Karpas-422 (cell line): ENCODE data around the gene COL24A1. TPM values are rescaled to one million over a fixed set of nuclear protein-coding genes. Genes with fewer than 3 reads are reported as not detected.
A peak's percentile ranks its signal among the peaks of the same experiment; 100 is the strongest.
"Not testable (repeated sequence)": the region's sequence is repeated elsewhere in the genome, so short reads cannot be mapped to it uniquely, and the experiment has no call there.

Experiments
- DNase-seq: peaks from one replicate; pipeline ENCODE4 v3.0.0-alpha.2; 2015
- H2AFZ ChIP-seq: fragments of 200-600 bp; sonication (generic); 2 replicates; pipeline ENCODE4 v1.6.1; 2014; ENCODE audit warnings: antibody characterized with exemption, low read length, mixed read lengths
- H3K27ac ChIP-seq: fragments of 200-600 bp; sonication (generic); 2 replicates; pipeline ENCODE4 v1.5.1; 2014; ENCODE audit warnings: mild to moderate bottlenecking, low read length, moderate library complexity
- H3K27me3 ChIP-seq: fragments of 200-600 bp; sonication (generic); 2 replicates; pipeline ENCODE4 v1.6.1; 2014; ENCODE audit warnings: low read length, mixed read lengths
- H3K36me3 ChIP-seq: fragments of 200-600 bp; sonication (generic); 2 replicates; pipeline ENCODE4 v1.6.1; 2014; ENCODE audit warnings: low read length, mixed read lengths; ENCODE audit not compliant: insufficient read depth
- H3K4me1 ChIP-seq: fragments of 200-600 bp; sonication (generic); 2 replicates; pipeline ENCODE4 v1.6.1; 2014; ENCODE audit warnings: mild to moderate bottlenecking, low read length, mixed read lengths
- H3K4me2 ChIP-seq: fragments of 200-600 bp; sonication (generic); 2 replicates; pipeline ENCODE4 v1.6.1; 2014; ENCODE audit warnings: low read length, low read depth, mild to moderate bottlenecking; ENCODE audit not compliant: poor library complexity, severe bottlenecking
- H3K4me3 ChIP-seq: fragments of 200-600 bp; sonication (generic); 2 replicates; pipeline ENCODE4 v1.5.1; 2014; ENCODE audit warnings: mild to moderate bottlenecking, antibody characterized with exemption, low read length, mixed read lengths
- H3K79me2 ChIP-seq: fragments of 200-600 bp; sonication (generic); 2 replicates; pipeline ENCODE4 v1.6.1; 2014; ENCODE audit warnings: mild to moderate bottlenecking, low read length, mixed read lengths
- H3K9ac ChIP-seq: fragments of 200-600 bp; sonication (generic); 2 replicates; pipeline ENCODE4 v1.6.0; 2014; ENCODE audit warnings: low read length
- H3K9me2 ChIP-seq: fragments of 200-600 bp; sonication (generic), shearing (Covaris generic); replicated peaks from 2 replicates; pipeline ENCODE4 v1.6.0; 2014; ENCODE audit warnings: mild to moderate bottlenecking, low read length, moderate library complexity; ENCODE audit not compliant: insufficient read depth
- H3K9me3 ChIP-seq: fragments of 300-700, 200-600 bp; sonication (generic); 2 replicates; pipeline ENCODE4 v1.6.1; 2014; ENCODE audit warnings: low read length, mixed read lengths
- H4K20me1 ChIP-seq: fragments of 200-600 bp; sonication (generic); 2 replicates; pipeline ENCODE4 v1.6.1; 2014; ENCODE audit warnings: mild to moderate bottlenecking, antibody characterized with exemption, low read length, low read depth; ENCODE audit not compliant: insufficient read depth
- total RNA-seq: library from RNA; depleted of rRNA; stranded (reverse); fragments of >200 nt; shearing (Covaris generic); gene quantifications from 2 replicates; pipeline ENCODE4 v1.2.3, GENCODE V29; 2014; ENCODE audit warnings: low replicate concordance

Gene COL24A1
- total RNA-seq, 1 experiment from 2014 or later = not detected

GRCh38 chr1:86114236-86114635 is 42.3 kb downstream of the COL24A1 start:
- Histone ChIP-seq H3K9me3 (no peaks in the 10 kb centered on the region), H3K27me3 (no peaks in the 10 kb centered on the region), H3K4me1 (no peaks in the 10 kb centered on the region), H3K4me2 (no peak overlapping the region), H3K9ac (no peak overlapping the region), H3K36me3 (no peaks in the 10 kb centered on the region), H4K20me1 (no peaks in the 10 kb centered on the region), H3K9me2 (no peaks in the 10 kb centered on the region; the same call in 1 of the 2 replicates), H3K79me2 (no peaks in the 10 kb centered on the region), H2AFZ (no peak overlapping the region), H3K27ac (no peak overlapping the region), H3K4me3 (no peak overlapping the region)
- no peak for DNase-seq

- not testable (repeated sequence) for H2AFZ ChIP-seq, DNase-seq
Measured at GRCh38 chr1:86111590-86111989, 45.0 kb downstream of the COL24A1 start.

GRCh38 chr1:86110451-86111129 is 46.0 kb downstream of the COL24A1 start:
- Histone ChIP-seq H3K4me2 (no peak overlapping the region), H3K4me3 (no peak overlapping the region), H3K9me3 (no peaks in the 10 kb centered on the region), H2AFZ (no peak overlapping the region), H3K79me2 (no peaks in the 10 kb centered on the region), H3K4me1 (no peaks in the 10 kb centered on the region), H3K9ac (no peak overlapping the region), H3K9me2 (no peaks in the 10 kb centered on the region; the same call in 1 of the 2 replicates), H3K27me3 (no peaks in the 10 kb centered on the region), H3K36me3 (no peaks in the 10 kb centered on the region), H3K27ac (no peak overlapping the region), H4K20me1 (no peaks in the 10 kb centered on the region)
- no peak for DNase-seq

More at GRCh38 chr1:86111590-86111989, 45.0 kb downstream of the COL24A1 start:
- not testable (repeated sequence) for H4K20me1 ChIP-seq, H3K79me2 ChIP-seq, H3K9ac ChIP-seq, H3K27ac ChIP-seq, H3K36me3 ChIP-seq, H3K4me2 ChIP-seq, H3K4me1 ChIP-seq, H3K9me3 ChIP-seq, H3K9me2 ChIP-seq, H3K4me3 ChIP-seq, H3K27me3 ChIP-seq

GRCh38 chr1:86105533-86105866 is 51.1 kb downstream of the COL24A1 start:
- H3K9me2 ChIP-seq = no peaks in the 10 kb centered on the region; the same call in 1 of the 2 replicates
- no peak overlapping the region for H3K4me2 ChIP-seq
- H3K4me3 ChIP-seq = no peak overlapping the region
- H3K27ac ChIP-seq = no peak overlapping the region
- DNase-seq = no peak
- H3K27me3 ChIP-seq = no peaks in the 10 kb centered on the region
- H3K9me3 ChIP-seq = no peaks in the 10 kb centered on the region
- H3K79me2 ChIP-seq = no peaks in the 10 kb centered on the region
- no peak overlapping the region for H2AFZ ChIP-seq
- H3K36me3 ChIP-seq = no peaks in the 10 kb centered on the region
- no peaks in the 10 kb centered on the region for H3K4me1 ChIP-seq
- H4K20me1 ChIP-seq = no peaks in the 10 kb centered on the region
- no peak overlapping the region for H3K9ac ChIP-seq

- H3K27ac ChIP-seq = no peak overlapping the region
- no peaks in the 10 kb centered on the region for H4K20me1 ChIP-seq
- no peaks in the 10 kb centered on the region; the same call in 1 of the 2 replicates for H3K9me2 ChIP-seq
- no peak for DNase-seq
- no peak overlapping the region for H3K4me2 ChIP-seq
- no peaks in the 10 kb centered on the region for H3K9me3 ChIP-seq
- H3K4me3 ChIP-seq = no peak overlapping the region
- H2AFZ ChIP-seq = no peak overlapping the region
- no peak overlapping the region for H3K9ac ChIP-seq
- no peaks in the 10 kb centered on the region for H3K36me3 ChIP-seq
- no peaks in the 10 kb centered on the region for H3K79me2 ChIP-seq
- H3K4me1 ChIP-seq = no peaks in the 10 kb centered on the region
- H3K27me3 ChIP-seq = no peaks in the 10 kb centered on the region
Measured at GRCh38 chr1:86104606-86105532, 51.7 kb downstream of the COL24A1 start.

- H3K36me3 ChIP-seq = no peaks in the 10 kb centered on the region
- H3K9me3 ChIP-seq = no peaks in the 10 kb centered on the region
- no peak for DNase-seq
- no peak overlapping the region for H3K4me2 ChIP-seq
- H3K4me1 ChIP-seq = no peaks in the 10 kb centered on the region
- H3K79me2 ChIP-seq = no peaks in the 10 kb centered on the region
- H4K20me1 ChIP-seq = no peaks in the 10 kb centered on the region
- H2AFZ ChIP-seq = no peak overlapping the region
- H3K9ac ChIP-seq = no peak overlapping the region
- H3K4me3 ChIP-seq = no peak overlapping the region
- no peak overlapping the region for H3K27ac ChIP-seq
- H3K27me3 ChIP-seq = no peaks in the 10 kb centered on the region
- H3K9me2 ChIP-seq = no peaks in the 10 kb centered on the region
Measured at GRCh38 chr1:86101616-86102015, 55.0 kb downstream of the COL24A1 start.

GRCh38 chr1:86100401-86100800 is 56.2 kb downstream of the COL24A1 start:
- Histone ChIP-seq H3K9me2 (no peaks in the 10 kb centered on the region), H3K36me3 (no peaks in the 10 kb centered on the region)

GRCh38 chr1:86089765-86090164 is 66.8 kb downstream of the COL24A1 start:
- Histone ChIP-seq H3K4me1 (no peaks in the 10 kb centered on the region), H3K79me2 (no peaks in the 10 kb centered on the region), H3K27ac (no peak overlapping the region), H3K9ac (no peak overlapping the region), H3K4me3 (no peak overlapping the region), H3K36me3 (no peaks in the 10 kb centered on the region), H3K9me3 (no peaks in the 10 kb centered on the region), H3K4me2 (peak overlapping the region; percentile 11), H3K27me3 (no peaks in the 10 kb centered on the region), H4K20me1 (no peaks in the 10 kb centered on the region), H2AFZ (peak overlapping the region; percentile 20; the same call in 1 of the 2 replicates), H3K9me2 (no peaks in the 10 kb centered on the region)
- no peak for DNase-seq

More at GRCh38 chr1:86100401-86100800, 56.2 kb downstream of the COL24A1 start:
- no peak for DNase-seq
- Histone ChIP-seq H3K4me3 (no peak overlapping the region), H3K4me1 (no peaks in the 10 kb centered on the region), H3K79me2 (no peaks in the 10 kb centered on the region), H3K27ac (no peak overlapping the region), H3K27me3 (no peaks in the 10 kb centered on the region), H3K9me3 (no peaks in the 10 kb centered on the region), H2AFZ (no peak overlapping the region), H3K9ac (no peak overlapping the region), H4K20me1 (no peaks in the 10 kb centered on the region), H3K4me2 (no peak overlapping the region)
